H1 (cell line): Measurements from ENCODE around the gene EPN3. TPM values are rescaled to one million over a fixed set of nuclear protein-coding genes. Genes with fewer than 3 reads are reported as not detected.

Source experiments
- CTCF ChIA-PET: fragments of 300-600 bp; sonication (Branson Sonifier 250); formaldehyde crosslinking; loops from one replicate; lab custom pipeline; 2021; ENCODE audit not compliant: partially characterized antibody; lab: Charles Lee
- POLR2A ChIA-PET: fragments of 300-600 bp; sonication (Branson Sonifier 250); formaldehyde crosslinking; loops from one replicate; lab custom pipeline; 2021; ENCODE audit warnings: inconsistent platforms; ENCODE audit not compliant: partially characterized antibody; lab: Charles Lee
- DNase-seq, 2 experiments: peaks; one replicate each; pipeline versions ENCODE4 v3.0.0 to v3.0.0-alpha.2; 2010 to 2022; ENCODE audit warnings: low spot score in 2 of 2, low read depth in 1 of 2, mixed read lengths in 1 of 2
- FAIRE-seq: peaks from 2 replicates; lab custom pipeline; 2011; peaks lifted over from hg19 to GRCh38; lab: Jason Lieb, UNC
- H2AFZ ChIP-seq: 2 replicates; pipeline ENCODE4 v1.8.1; 2012; ENCODE audit warnings: low read length, inconsistent platforms
- H2AK5ac ChIP-seq: 2 replicates; pipeline ENCODE4 v1.6.1; 2013; ENCODE audit warnings: low read depth, low read length
- H2BK120ac ChIP-seq: replicated peaks from 2 replicates; pipeline ENCODE3; 2013; ENCODE audit warnings: low read depth, low read length, inconsistent platforms
- H2BK12ac ChIP-seq: 2 replicates; pipeline ENCODE4 v1.6.1; 2013; ENCODE audit warnings: low read depth, low read length
- H2BK15ac ChIP-seq: 2 replicates; pipeline ENCODE4 v1.6.1; 2013; ENCODE audit warnings: low read length
- H2BK20ac ChIP-seq: 2 replicates; pipeline ENCODE4 v1.6.1; 2013; ENCODE audit warnings: low read length
- H2BK5ac ChIP-seq: 2 replicates; pipeline ENCODE4 v1.6.1; 2013; ENCODE audit warnings: low read depth, low read length
- H3K14ac ChIP-seq: 2 replicates; pipeline ENCODE4 v1.6.1; 2013; ENCODE audit warnings: inconsistent platforms; ENCODE audit not compliant: insufficient read length
- H3K18ac ChIP-seq: 2 replicates; pipeline ENCODE4 v1.6.1; 2013; ENCODE audit warnings: low read length; ENCODE audit errors: extremely low read depth
- H3K23ac ChIP-seq: 2 replicates; pipeline ENCODE4 v1.6.1; 2013; ENCODE audit warnings: inconsistent platforms; ENCODE audit not compliant: insufficient read length
- H3K23me2 ChIP-seq: 2 replicates; pipeline ENCODE4 v1.6.1; 2013; ENCODE audit warnings: low read depth, low read length
- H3K27ac ChIP-seq: 2 replicates; pipeline ENCODE4 v1.6.1; 2011; ENCODE audit warnings: low read depth, low read length, inconsistent platforms
- H3K27me3 ChIP-seq, 4 experiments: replicated peaks in 1 of 4; 1 replicate in 1 of 4; 2 replicates in 3 of 4; pipeline versions ENCODE4 v1.6.1 to v1.8.1; 2011 to 2013; ENCODE audit warnings: low read length in 3 of 4, mild to moderate bottlenecking in 3 of 4, inconsistent platforms in 2 of 4, mixed read lengths in 2 of 4, moderate library complexity in 1 of 4; ENCODE audit not compliant: control insufficient read depth in 3 of 4, insufficient read depth in 3 of 4; ENCODE audit errors: extremely low read depth in 1 of 4
- H3K36me3 ChIP-seq, 4 experiments: 2 replicates each; pipeline versions ENCODE4 v1.6.1 to v1.8.1; 2011 to 2013; ENCODE audit warnings: mild to moderate bottlenecking in 4 of 4, low read length in 3 of 4, moderate library complexity in 2 of 4, control low read depth in 1 of 4, inconsistent platforms in 1 of 4; ENCODE audit not compliant: insufficient read depth in 4 of 4, control insufficient read depth in 2 of 4
- H3K4ac ChIP-seq: replicated peaks from 2 replicates; pipeline ENCODE3; 2013; ENCODE audit warnings: low read length, low read depth, mixed read lengths, inconsistent platforms; ENCODE audit not compliant: insufficient read length
- H3K4me1 ChIP-seq, 4 experiments: replicated peaks in 1 of 4; 1 replicate in 1 of 4; 2 replicates in 3 of 4; pipeline versions ENCODE4 v1.6.1 to v1.8.1; 2011 to 2013; ENCODE audit warnings: low read length in 3 of 4, inconsistent platforms in 2 of 4, mixed read lengths in 1 of 4; ENCODE audit not compliant: insufficient read depth in 4 of 4, control insufficient read depth in 3 of 4
- H3K4me2 ChIP-seq, 2 experiments: 2 replicates each; pipeline versions ENCODE4 v1.6.1 to v1.8.1; 2011 to 2013; ENCODE audit warnings: low read depth in 2 of 2, low read length in 2 of 2, control low read depth in 1 of 2, inconsistent platforms in 1 of 2, mild to moderate bottlenecking in 1 of 2; ENCODE audit not compliant: insufficient read depth in 1 of 2
- H3K4me3 ChIP-seq, 4 experiments: fragments of 200-600, 300-600 bp in 1 of 4; sonication (generic), shearing (Covaris generic), sonication (Bioruptor Twin) in 1 of 4; 2 replicates each; pipeline versions ENCODE4 v1.5.1 to v1.8.1; 2011 to 2016; ENCODE audit warnings: low read length in 4 of 4, low read depth in 3 of 4, control low read depth in 2 of 4, inconsistent platforms in 2 of 4, mild to moderate bottlenecking in 2 of 4, mixed read lengths in 1 of 4, moderate library complexity in 1 of 4; ENCODE audit not compliant: insufficient read depth in 2 of 4; ENCODE audit errors: extremely low read depth in 1 of 4
- H3K56ac ChIP-seq: replicated peaks from 2 replicates; pipeline ENCODE3; 2013; ENCODE audit warnings: low read depth, mild to moderate bottlenecking, mixed read lengths, low read length, inconsistent platforms; ENCODE audit not compliant: insufficient read length
- H3K79me1 ChIP-seq: 2 replicates; pipeline ENCODE4 v1.6.1; 2013; ENCODE audit warnings: low read depth, low read length, control low read depth
- H3K79me2 ChIP-seq, 2 experiments: 2 replicates each; pipeline versions ENCODE4 v1.6.1 to v1.8.1; 2012 to 2013; ENCODE audit warnings: low read length in 2 of 2, mild to moderate bottlenecking in 2 of 2, inconsistent platforms in 1 of 2; ENCODE audit not compliant: insufficient read depth in 2 of 2, control insufficient read depth in 1 of 2
- H3K9ac ChIP-seq, 4 experiments: replicated peaks in 1 of 4; 1 replicate in 1 of 4; 2 replicates in 3 of 4; pipeline versions ENCODE4 v1.6.1 to v1.8.1; 2011 to 2013; ENCODE audit warnings: low read depth in 3 of 4, low read length in 3 of 4, control low read depth in 2 of 4, mild to moderate bottlenecking in 2 of 4, moderate library complexity in 2 of 4, inconsistent platforms in 1 of 4; ENCODE audit errors: extremely low read depth in 1 of 4
- H3K9me3 ChIP-seq, 2 experiments: 2 replicates each; pipeline versions ENCODE4 v1.6.1 to v1.8.1; 2012 to 2013; ENCODE audit warnings: mild to moderate bottlenecking in 2 of 2, moderate library complexity in 2 of 2, control low read depth in 1 of 2, inconsistent platforms in 1 of 2, low read depth in 1 of 2, low read length in 1 of 2, mixed read lengths in 1 of 2; ENCODE audit not compliant: insufficient read depth in 2 of 2
- H4K20me1 ChIP-seq, 2 experiments: replicated peaks in 1 of 2; 2 replicates each; pipeline versions ENCODE3 to v1.8.1; 2011 to 2013; ENCODE audit warnings: inconsistent platforms in 2 of 2, low read length in 2 of 2, mild to moderate bottlenecking in 1 of 2; ENCODE audit not compliant: insufficient read depth in 2 of 2, control insufficient read depth in 1 of 2
- H4K5ac ChIP-seq: 2 replicates; pipeline ENCODE4 v1.6.1; 2013; ENCODE audit warnings: low read length, low read depth, mixed read lengths, inconsistent platforms; ENCODE audit not compliant: insufficient read length
- H4K8ac ChIP-seq: 2 replicates; pipeline ENCODE4 v1.8.0; 2013; ENCODE audit warnings: mild to moderate bottlenecking, moderate library complexity, low read length, inconsistent platforms; ENCODE audit not compliant: insufficient read depth; ENCODE audit errors: extremely low read depth
- H4K91ac ChIP-seq: replicated peaks from 2 replicates; pipeline ENCODE3; 2013; ENCODE audit warnings: low read length, mixed read lengths, inconsistent platforms; ENCODE audit not compliant: insufficient read length
- BACH1 ChIP-seq: IDR thresholded peaks from 2 replicates; pipeline ENCODE4 v1.6.1; 2012; ENCODE audit warnings: low read length, improper control_type of control experiment
- BCL11A ChIP-seq, 2 experiments: IDR thresholded peaks; one replicate each; pipeline ENCODE4 v1.6.1; 2011; ENCODE audit warnings: low read depth in 2 of 2, low read length in 2 of 2, mild to moderate bottlenecking in 2 of 2
- CTBP2 ChIP-seq: IDR thresholded peaks from 2 replicates; pipeline ENCODE4 v1.7.0; 2011; ENCODE audit warnings: borderline replicate concordance, mild to moderate bottlenecking, moderate library complexity, mixed read lengths, low read length; ENCODE audit not compliant: insufficient read depth, insufficient read length
- EGR1 ChIP-seq: IDR thresholded peaks from 2 replicates; pipeline ENCODE4 v1.6.1; 2011; ENCODE audit warnings: low read depth, low read length, borderline replicate concordance
- EP300 ChIP-seq, 2 experiments: IDR thresholded peaks; 1 replicate in 1 of 2; 2 replicates in 1 of 2; pipeline ENCODE4 v1.6.1; 2011 to 2012; ENCODE audit warnings: low read depth in 2 of 2, low read length in 2 of 2, mild to moderate bottlenecking in 2 of 2, borderline replicate concordance in 1 of 2, inconsistent platforms in 1 of 2, moderate library complexity in 1 of 2
- JUND ChIP-seq: IDR thresholded peaks from 2 replicates; pipeline ENCODE4 v1.6.1; 2011; ENCODE audit warnings: mild to moderate bottlenecking, improper control_type of control experiment, low read length
- RAD21 ChIP-seq, 2 experiments: IDR thresholded peaks in 1 of 2; conservative IDR thresholded peaks in 1 of 2; 2 replicates each; pipeline ENCODE4 v1.6.1; 2011; ENCODE audit warnings: low read depth in 2 of 2, low read length in 2 of 2, improper control_type of control experiment in 1 of 2, inconsistent platforms in 1 of 2, mild to moderate bottlenecking in 1 of 2, moderate library complexity in 1 of 2
- RNF2 ChIP-seq: fragments of 200-900, 300-1000 bp; sonication (generic); IDR thresholded peaks from 2 replicates; pipeline ENCODE4 v1.7.1; 2016; ENCODE audit warnings: borderline replicate concordance, low read depth, mild to moderate bottlenecking, antibody characterized with exemption, low read length; ENCODE audit not compliant: poor library complexity, severe bottlenecking; ENCODE audit errors: missing control alignments
- SIX5 ChIP-seq: IDR thresholded peaks from 2 replicates; pipeline ENCODE4 v1.6.1; 2011; ENCODE audit warnings: mild to moderate bottlenecking, low read depth, low read length
- TAF1 ChIP-seq: IDR thresholded peaks from 2 replicates; pipeline ENCODE4 v1.6.1; 2011; ENCODE audit warnings: mild to moderate bottlenecking, low read depth, low read length
- TBP ChIP-seq: IDR thresholded peaks from 2 replicates; pipeline ENCODE4 v1.6.1; 2011; ENCODE audit warnings: low read depth, low read length, improper control_type of control experiment
- TCF12 ChIP-seq: IDR thresholded peaks from 2 replicates; pipeline ENCODE4 v1.6.1; 2011; ENCODE audit warnings: low read depth, mild to moderate bottlenecking, low read length
- WGBS, 2 experiments: shearing (Covaris generic) in 1 of 2; methylation state at CpG; one replicate each; pipeline versions ENCODE4 v1.1.6 to v1.1.7; 2013 to 2015; ENCODE audit warnings: low lambda C conversion rate in 2 of 2, mixed read lengths in 2 of 2, inconsistent platforms in 1 of 2, low coverage in 1 of 2, missing lambda C conversion rate in 1 of 2; ENCODE audit not compliant: insufficient replicate concordance in 2 of 2, insufficient coverage in 1 of 2, insufficient read length in 1 of 2; ENCODE audit errors: extremely low coverage in 1 of 2, missing lambda C conversion rate in 1 of 2; 5-methylcytosine and 5-hydroxymethylcytosine counted together
- polyA plus RNA-seq, 7 experiments: library from polyadenylated mRNA; depleted of rRNA in 3 of 7; stranded (reverse) in 5 of 7; unstranded in 2 of 7; fragments of >200 nt in 5 of 7; fragments of 200-250 nt in 2 of 7; gene quantifications; 1 replicate in 5 of 7; 2 replicates in 1 of 7; 4 replicates in 1 of 7; pipeline versions ENCODE4 v1.2.1 to v1.2.3, GENCODE V29; 2011 to 2013; ENCODE audit warnings: missing spikeins in 2 of 7, mixed read lengths in 2 of 7
- total RNA-seq: library from RNA; stranded (reverse); fragmentation: NEBNext Ultra II Directional; extraction: Animal tissue kit (Norgen Biotek cat#: 25700); gene quantifications from 2 replicates; pipeline ENCODE4 v1.2.1, GENCODE V29; 2021

Gene EPN3
- total and polyA plus RNA-seq, 2 of the 8 experiments (the other 6 are each of a cell fraction or from before 2014, with no cell fraction given) = 6.7 to 7.9 TPM

GRCh38 chr17:50554201-50554600 lies 21.7 kb downstream of the EPN3 start:
- no peaks in the 10 kb centered on the region for H3K36me3 ChIP-seq
- H2BK12ac ChIP-seq = no peak overlapping the region
- peaks cover 0 to 9% (median 3%) of the 10 kb centered on the region in 4 experiments; a peak in 4 of 7 replicates for H3K4me1 ChIP-seq
- no peak overlapping the region for H4K5ac ChIP-seq
- no peak overlapping the region for H2AFZ ChIP-seq
- H3K4me2 ChIP-seq = no peak overlapping the region
- 90% methylated on average over 15 of the region's 17 CpGs; no CpG with 5 or more reads in 1 of the 2 experiments for WGBS, 2 experiments
- peaks cover 5% of the 10 kb centered on the region; the same call in 1 of the 2 replicates for H3K23me2 ChIP-seq
- no peak for DNase-seq
- H2BK20ac ChIP-seq = no peak overlapping the region
- H3K14ac ChIP-seq = no peak overlapping the region
- H3K4ac ChIP-seq = no peak overlapping the region
- H4K91ac ChIP-seq = no peak overlapping the region
- no peak overlapping the region for H2BK120ac ChIP-seq
- no peaks in the 10 kb centered on the region for H3K79me2 ChIP-seq
- H3K9me3 ChIP-seq = no peaks in the 10 kb centered on the region
- no peak overlapping the region; the same call in 1 of the 2 replicates for H4K8ac ChIP-seq
- H2BK15ac ChIP-seq = peak overlapping the region; percentile 61; the same call in 1 of the 2 replicates
- H3K23ac ChIP-seq = no peak overlapping the region
- no peak overlapping the region for H3K9ac ChIP-seq
- H3K18ac ChIP-seq = no peak overlapping the region
- H3K79me1 ChIP-seq = no peaks in the 10 kb centered on the region
- no peak overlapping the region for H3K56ac ChIP-seq
- CTCF ChIA-PET = interaction anchor here (1.1 to 12.4 kb wide), 6 partner anchors 49 to 142 kb away, joined by 3 to 404 read pairs (median 24); no protein-coding TSS in a partner anchor
- H3K27me3 ChIP-seq = peaks cover 0 to 25% (median 19%) of the 10 kb centered on the region in 4 experiments; a peak in 6 of 7 replicates
- H3K27ac ChIP-seq = no peak overlapping the region
- H3K4me3 ChIP-seq = no peak overlapping the region
- POLR2A ChIA-PET = interaction anchor here (1.5 kb wide), 1 partner anchor 165 kb away, joined by 3 read pairs; the partner anchor contains the start of gene LUC7L3
- H4K20me1 ChIP-seq = no peaks in the 10 kb centered on the region
- H2AK5ac ChIP-seq = no peak overlapping the region
- H2BK5ac ChIP-seq = no peak overlapping the region
- FAIRE-seq = no peak
- TF ChIP-seq EGR1 (no peak), BCL11A (IDR thresholded peaks at IDR 0.05; ENCODE audit: low read depth in 2 of 2, low read length in 2 of 2) (no peak), CTBP2 (no peak), TBP (no peak), TCF12 (no peak), RNF2 (no peak), SIX5 (no peak), BACH1 (no peak), JUND (no peak), EP300 (IDR thresholded peaks at IDR 0.05; ENCODE audit: borderline replicate concordance in 1 of 2, low read depth in 2 of 2, low read length in 2 of 2) (no peak), RAD21 (IDR thresholded peaks at IDR 0.05 in 1 of 2, conservative IDR thresholded peaks at IDR 0.05 in 1 of 2; ENCODE audit: low read depth in 2 of 2, low read length in 2 of 2) (no peak), TAF1 (no peak)
